Measurements from ENCODE around the gene B4GALNT1.
"Not testable (repeated sequence)": the region's sequence is repeated elsewhere in the genome, so short reads cannot be mapped to it uniquely, and the experiment has no call there.

The B4GALNT1 gene

GRCh38 chr12:57606821-57607220, 26.2 kb downstream of the B4GALNT1 start:
- DNase-seq, result no peak

- DNase-seq, result no peak
Observed at GRCh38 chr12:57606399-57606798, 26.6 kb downstream of the B4GALNT1 start.

- DNase-seq, result no peak
Observed at GRCh38 chr12:57605811-57606311, 27.1 kb downstream of the B4GALNT1 start.

DNA sequence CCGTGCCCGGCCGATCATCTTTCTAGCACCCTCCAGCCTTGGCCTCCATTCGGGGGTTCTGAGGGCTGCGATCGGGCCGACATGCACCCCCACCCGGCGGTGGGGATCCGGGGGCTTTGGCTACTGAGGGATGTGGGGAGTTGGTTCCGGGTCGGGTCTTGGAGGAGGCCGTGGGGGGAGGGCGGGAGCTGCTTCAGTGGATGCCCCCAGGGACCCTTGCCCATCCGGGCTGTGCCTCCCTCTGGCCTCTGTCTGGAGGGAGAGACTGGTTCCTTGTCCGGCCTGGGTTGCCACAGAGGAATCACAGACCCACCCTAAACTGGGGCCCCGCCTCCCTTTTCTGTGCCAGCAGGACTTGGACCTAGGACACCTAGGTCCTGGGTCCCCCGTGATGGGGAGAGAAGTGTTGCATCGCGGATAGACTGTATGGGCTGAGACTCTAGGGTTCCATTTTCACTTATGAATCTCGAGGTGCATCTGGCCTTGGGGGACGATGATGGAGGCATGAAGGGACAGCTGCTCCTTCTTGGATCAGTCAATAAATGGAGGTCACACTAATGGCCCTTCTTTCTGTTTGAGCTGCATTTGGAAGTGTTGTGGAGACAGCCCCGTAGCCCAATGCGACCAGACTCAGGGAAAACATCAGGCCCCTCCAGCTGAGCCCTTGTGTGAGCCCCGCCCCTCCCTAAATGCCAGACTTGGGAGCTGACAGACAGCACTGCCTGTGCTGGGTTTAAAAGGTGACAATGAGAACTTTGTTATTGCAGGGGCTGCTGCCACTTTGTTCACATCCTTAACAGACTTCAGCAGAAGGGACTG, 27.8 kb downstream of the B4GALNT1 start:
- no peak for DNase-seq

DNA sequence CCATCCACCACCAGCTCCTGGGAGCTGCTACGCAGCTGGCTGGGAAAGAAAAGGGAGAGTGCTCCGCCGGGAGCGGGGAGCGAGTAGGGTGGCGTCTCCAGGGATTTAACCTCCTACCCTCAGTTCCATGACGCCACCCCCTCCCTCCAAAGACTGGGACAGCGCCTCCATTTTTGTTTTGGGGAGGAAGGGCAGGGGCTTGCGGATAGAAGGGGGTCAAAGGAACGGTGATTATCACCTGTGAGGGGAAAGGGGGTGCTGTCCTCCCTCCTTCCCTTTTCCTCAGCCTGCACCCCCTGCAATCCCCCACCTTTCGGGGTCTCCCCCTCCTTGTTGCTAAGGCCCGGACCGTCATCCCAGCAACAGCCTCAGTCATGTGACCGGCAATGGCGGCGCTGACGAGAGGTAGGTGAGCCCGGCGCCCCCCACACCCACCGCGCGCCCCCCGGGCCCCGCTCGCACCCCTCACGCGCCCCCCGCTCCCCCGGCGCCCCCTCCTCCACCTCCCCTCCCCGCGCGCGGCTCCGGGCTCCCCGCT, 28.5 kb downstream of the B4GALNT1 start, which contains the start of gene DTX3:
Gene DTX3, plus strand, starts transcription at position 371 of the 538 bp plus-strand sequence. CDS start 1,694 bp downstream, outside the sequence.
- peak; percentile 21 for DNase-seq

- no peak for DNase-seq
Observed at GRCh38 chr12:57603815-57604453, 29.1 kb downstream of the B4GALNT1 start.

DNA sequence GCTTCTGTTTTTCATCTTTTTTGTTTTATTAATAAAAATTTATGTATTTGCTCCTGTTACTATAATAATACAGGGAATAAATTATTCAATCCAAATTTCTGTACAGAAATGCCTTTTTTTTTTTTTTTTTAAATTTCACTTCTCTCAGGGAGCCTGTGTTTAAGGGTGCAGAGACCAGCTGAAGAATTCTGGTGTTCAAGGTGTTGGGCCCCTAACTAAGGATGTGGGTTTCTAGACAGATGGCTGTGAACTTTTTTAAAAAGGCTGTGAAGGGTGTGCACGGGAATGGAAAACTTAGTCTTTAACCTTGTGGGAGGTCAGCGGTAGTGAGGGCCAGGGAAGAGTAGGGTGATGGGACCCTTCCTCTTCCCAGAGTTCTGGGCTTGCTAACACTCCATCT, 29.7 kb downstream of the B4GALNT1 start:
- DNase-seq, result no peak

GRCh38 chr12:57602544-57602943, 30.5 kb downstream of the B4GALNT1 start:
- no peak for DNase-seq

GRCh38 chr12:57600395-57600794, 32.6 kb downstream of the B4GALNT1 start:
- no peak for DNase-seq

- DNase-seq, result no peak
Observed at GRCh38 chr12:57593187-57593586, 39.8 kb downstream of the B4GALNT1 start.

DNA sequence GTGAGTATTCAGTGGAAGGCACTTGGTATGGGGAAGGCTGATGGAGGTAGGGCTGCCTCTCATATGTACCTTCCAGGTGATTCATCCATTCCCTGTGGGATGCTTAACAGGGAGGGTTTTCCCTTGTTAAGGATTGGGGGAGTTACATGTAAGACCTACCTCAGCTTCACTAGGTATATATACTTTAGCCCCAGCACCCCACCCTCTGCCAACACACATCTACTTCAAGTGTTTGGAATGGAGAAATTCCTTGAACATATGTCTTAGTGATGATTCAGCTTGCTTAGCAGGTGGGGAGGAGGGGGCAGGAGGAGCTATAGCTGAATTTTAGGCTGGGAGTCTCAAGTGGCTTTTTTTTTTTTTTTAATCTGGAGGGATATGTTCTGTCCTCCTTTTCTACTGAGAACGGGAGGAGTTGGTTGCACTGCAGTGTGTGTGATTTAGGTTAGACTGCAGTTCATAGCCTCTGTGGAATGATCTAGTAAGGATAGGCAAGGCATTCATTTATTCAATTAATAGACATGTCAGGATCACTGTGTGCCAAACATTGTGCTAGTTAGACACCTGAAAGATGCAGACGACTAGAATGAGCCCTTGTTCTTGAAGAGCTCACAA, 40.3 kb downstream of the B4GALNT1 start:
- no peak for DNase-seq

DNA sequence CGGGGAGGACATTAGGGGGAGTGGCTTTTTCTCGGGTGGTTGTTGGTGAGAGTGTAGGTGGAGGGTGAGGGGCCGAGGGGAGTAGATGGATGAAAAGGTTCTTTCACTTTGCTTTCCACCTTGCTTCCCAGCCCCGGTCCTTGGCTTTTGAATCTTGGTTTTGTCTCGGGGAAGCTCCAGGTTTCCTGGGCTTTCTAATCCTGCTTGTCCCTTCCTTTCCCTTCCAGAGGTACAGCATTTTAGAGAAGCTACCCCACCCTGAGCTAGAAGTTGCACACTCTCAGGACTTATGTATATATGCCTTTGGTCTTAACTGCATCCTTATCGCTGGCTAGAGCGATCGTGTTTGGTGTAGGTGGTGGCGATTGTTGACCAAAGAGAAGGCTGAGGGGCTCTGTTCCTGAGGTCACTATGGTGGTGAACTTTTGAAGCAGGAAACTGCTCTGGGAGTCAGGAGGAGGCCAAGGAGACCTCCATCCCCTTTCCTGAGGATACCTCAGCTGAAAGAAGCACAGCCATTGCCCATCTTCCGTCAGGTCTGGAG, 41.1 kb downstream of the B4GALNT1 start:
- DNase-seq, result no peak

- peak; percentile 70 for DNase-seq
Observed at GRCh38 chr12:57590864-57591781, 41.9 kb downstream of the B4GALNT1 start, which contains the start of gene PIP4K2C. PIP4K2C (plus strand) TSS chr12:57591192; CDS start chr12:57591290, 98 bp downstream.

DNA sequence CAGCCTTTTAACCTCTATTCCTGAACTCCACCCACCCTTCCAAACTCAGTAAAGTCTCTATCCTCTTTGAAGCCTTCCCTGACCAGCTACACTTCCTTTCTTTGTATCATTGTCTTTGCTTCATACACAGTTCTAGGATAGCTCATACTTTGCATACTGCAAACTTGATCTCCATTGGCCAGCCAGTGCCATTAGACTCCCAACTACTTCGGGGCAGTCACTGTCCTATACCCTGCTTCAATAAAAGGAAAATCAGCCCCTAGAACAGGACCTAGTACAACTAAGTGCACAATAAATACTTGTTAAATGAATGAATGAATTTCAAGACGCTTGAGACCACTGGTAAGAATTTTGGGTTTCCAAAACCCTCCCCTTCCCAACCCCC, 42.5 kb downstream of the B4GALNT1 start:
- no peak for DNase-seq

DNA sequence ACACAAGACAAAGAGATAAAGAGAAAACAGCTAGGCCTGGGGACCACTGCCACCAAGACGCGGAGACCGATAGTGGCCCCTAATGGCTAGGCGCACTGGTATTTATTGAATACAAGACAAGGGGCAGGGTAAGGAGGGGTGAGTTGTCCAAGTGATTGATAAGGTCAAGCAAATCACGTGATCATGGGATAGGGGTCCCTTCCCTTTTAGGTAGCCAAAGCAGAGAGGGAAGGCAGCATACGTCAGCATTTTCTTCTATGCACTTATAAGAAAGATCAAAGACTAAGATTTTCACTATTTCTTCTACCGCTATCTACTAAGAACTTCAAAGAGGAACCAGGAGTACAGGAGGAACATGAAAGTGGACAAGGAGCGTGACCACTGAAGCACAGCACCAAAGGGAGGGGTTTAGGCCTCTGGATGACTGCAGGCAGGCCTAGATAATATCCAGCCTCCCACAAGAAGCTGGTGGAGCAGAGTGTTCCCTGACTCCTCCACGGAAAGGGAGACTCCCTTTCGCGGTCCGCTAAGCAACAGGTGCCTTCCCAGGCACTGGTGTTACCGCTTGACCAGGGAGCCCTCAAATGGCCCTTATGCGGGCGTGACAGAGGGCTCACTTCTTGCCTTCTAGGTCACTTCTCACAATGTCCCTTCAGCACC, 43.9 kb downstream of the B4GALNT1 start:
- not testable (repeated sequence) for DNase-seq

GRCh38 chr12:57586832-57587429, 46.1 kb downstream of the B4GALNT1 start:
- no peak for DNase-seq

GRCh38 chr12:57586128-57586527, 46.9 kb downstream of the B4GALNT1 start:
- no peak for DNase-seq

DNA sequence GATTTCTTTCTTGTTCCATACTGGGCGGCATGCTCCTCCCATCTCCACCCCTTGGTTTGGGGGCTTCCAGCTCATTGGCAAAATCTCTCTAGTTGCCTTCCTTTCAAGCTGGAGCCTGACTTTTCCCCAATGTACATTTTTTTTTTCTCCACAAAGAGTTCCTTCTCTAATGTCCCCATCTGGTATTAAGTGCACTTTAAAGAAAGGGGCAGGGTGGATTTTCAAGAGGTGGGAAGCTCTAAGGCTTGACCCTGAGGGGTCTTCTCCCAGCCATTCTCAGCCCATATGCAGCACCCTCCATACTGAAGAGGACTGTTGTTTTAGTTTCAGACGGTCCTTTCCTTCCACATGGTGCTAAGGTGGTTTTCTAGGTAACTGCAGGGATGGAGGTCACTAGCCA, 47.8 kb downstream of the B4GALNT1 start:
- DNase-seq, result no peak

DNA sequence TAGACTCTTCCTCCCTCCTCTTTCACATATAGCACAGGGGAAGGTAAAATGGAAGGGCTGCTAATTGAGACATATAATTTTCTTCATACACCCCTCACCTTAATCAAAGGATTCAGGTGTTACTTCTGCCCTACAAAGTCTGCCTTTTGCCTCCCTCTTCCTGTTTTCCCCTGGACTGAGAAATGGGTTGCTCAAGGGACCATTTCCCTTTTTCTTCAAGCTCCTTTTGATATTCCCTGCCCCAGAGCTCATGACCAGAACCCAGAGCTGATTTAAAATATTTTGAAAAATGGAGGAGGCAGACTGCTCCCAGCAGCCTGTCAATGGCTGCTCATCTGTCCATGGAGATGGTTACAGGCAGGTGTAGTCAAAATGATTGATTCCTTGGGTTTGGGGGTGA, 48.3 kb downstream of the B4GALNT1 start:
- DNase-seq, result no peak

- DNase-seq, result no peak
Observed at GRCh38 chr12:57584050-57584449, 49.0 kb downstream of the B4GALNT1 start.
